Calu3 (cell line): ENCODE results near the gene BEAN1. TPM values are rescaled to one million over a fixed set of nuclear protein-coding genes. Genes with fewer than 3 reads are reported as not detected.

Source experiments
- BruUV-seq: library from RNA; stranded (reverse); fragments of 400-500 nt; replicated peaks from 2 replicates; lab custom pipeline; 2021; lab: Mats Ljungman, UMichigan
- CTCF ChIA-PET: fragments of 300-600 bp; sonication (Branson Sonifier 250); formaldehyde crosslinking; loops from one replicate; lab custom pipeline; 2022; ENCODE audit warnings: antibody characterized with exemption; lab: Charles Lee
- DNase-seq: peaks from one replicate; pipeline ENCODE4 v3.0.0; 2022
- H3K27ac Mint-ChIP-seq: one replicate; pipeline ENCODE4 v1.8.0; 2022; ENCODE audit warnings: mixed read lengths; ENCODE audit not compliant: unreplicated experiment
- H3K27me3 Mint-ChIP-seq: one replicate; pipeline ENCODE4 v1.8.0; 2022; ENCODE audit warnings: mixed read lengths; ENCODE audit not compliant: unreplicated experiment
- H3K36me3 Mint-ChIP-seq: one replicate; pipeline ENCODE4 v1.8.0; 2022; ENCODE audit warnings: mild to moderate bottlenecking, moderate library complexity, mixed read lengths; ENCODE audit not compliant: insufficient read depth, unreplicated experiment
- H3K4me1 Mint-ChIP-seq: one replicate; pipeline ENCODE4 v1.8.0; 2022; ENCODE audit warnings: mild to moderate bottlenecking, low read depth, mixed read lengths; ENCODE audit not compliant: unreplicated experiment
- H3K4me3 Mint-ChIP-seq: one replicate; pipeline ENCODE4 v1.8.0; 2022; ENCODE audit warnings: mild to moderate bottlenecking, low read depth, moderate library complexity, mixed read lengths; ENCODE audit not compliant: unreplicated experiment
- H3K9me3 Mint-ChIP-seq: one replicate; pipeline ENCODE4 v1.8.0; 2022; ENCODE audit warnings: low read depth, mixed read lengths; ENCODE audit not compliant: unreplicated experiment
- intact Hi-C: fragments of 100-400 bp; cut with micrococcal nuclease; formaldehyde crosslinking; loops from one replicate; pipeline ENCODE4 v1.10.0; 2022; ENCODE audit not compliant: unreplicated experiment
- total RNA-seq: library from RNA; stranded (reverse); gene quantifications from 2 replicates; pipeline ENCODE4 v1.2.3, GENCODE V29; 2022
- TF ChIP-seq, protein P1 (sequence below): fragments of 200-600 bp; IDR thresholded peaks from one replicate; pipeline ENCODE4 v1.8.0; 2022; ENCODE audit warnings: antibody characterized with exemption; ENCODE audit not compliant: unreplicated experiment

The BEAN1 gene
- total RNA-seq, 1 experiment from 2014 or later, result 3.1 TPM

DNA sequence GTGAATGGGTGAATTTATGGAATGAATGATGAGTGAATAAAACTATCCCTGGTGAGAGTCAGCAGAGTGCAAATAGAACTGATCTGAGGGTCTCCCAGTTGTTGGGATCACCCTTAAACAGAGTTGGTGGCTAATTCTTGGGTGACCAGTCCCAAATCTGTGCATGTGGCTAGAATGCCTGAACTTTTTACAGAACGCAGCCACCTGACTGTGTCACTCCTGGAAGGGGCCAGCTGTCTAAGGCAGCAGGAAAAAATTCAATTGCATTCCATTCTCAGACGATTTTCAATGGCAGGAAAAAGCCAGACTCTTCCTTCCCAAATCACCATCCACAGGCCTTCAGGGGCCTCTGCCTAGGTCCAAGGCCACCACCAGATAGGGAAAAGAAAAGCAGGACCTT, 43.5 kb downstream of the BEAN1 start:
- Mint-ChIP-seq H3K9me3 (peaks cover 3% of the 10 kb centered on the region), H3K27ac (no peak overlapping the region), H3K4me3 (no peak overlapping the region), H3K4me1 (peaks cover 21% of the 10 kb centered on the region), H3K36me3 (peaks cover 11% of the 10 kb centered on the region), H3K27me3 (peaks cover 24% of the 10 kb centered on the region)
- BruUV-seq, result no TSS peak
- CTCF ChIA-PET, result no interaction called here
- DNase-seq, result no peak
- TF ChIP-seq, protein P1, sequence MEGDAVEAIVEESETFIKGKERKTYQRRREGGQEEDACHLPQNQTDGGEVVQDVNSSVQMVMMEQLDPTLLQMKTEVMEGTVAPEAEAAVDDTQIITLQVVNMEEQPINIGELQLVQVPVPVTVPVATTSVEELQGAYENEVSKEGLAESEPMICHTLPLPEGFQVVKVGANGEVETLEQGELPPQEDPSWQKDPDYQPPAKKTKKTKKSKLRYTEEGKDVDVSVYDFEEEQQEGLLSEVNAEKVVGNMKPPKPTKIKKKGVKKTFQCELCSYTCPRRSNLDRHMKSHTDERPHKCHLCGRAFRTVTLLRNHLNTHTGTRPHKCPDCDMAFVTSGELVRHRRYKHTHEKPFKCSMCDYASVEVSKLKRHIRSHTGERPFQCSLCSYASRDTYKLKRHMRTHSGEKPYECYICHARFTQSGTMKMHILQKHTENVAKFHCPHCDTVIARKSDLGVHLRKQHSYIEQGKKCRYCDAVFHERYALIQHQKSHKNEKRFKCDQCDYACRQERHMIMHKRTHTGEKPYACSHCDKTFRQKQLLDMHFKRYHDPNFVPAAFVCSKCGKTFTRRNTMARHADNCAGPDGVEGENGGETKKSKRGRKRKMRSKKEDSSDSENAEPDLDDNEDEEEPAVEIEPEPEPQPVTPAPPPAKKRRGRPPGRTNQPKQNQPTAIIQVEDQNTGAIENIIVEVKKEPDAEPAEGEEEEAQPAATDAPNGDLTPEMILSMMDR, result no peak
- intact Hi-C loops, result no loop called here

DNA sequence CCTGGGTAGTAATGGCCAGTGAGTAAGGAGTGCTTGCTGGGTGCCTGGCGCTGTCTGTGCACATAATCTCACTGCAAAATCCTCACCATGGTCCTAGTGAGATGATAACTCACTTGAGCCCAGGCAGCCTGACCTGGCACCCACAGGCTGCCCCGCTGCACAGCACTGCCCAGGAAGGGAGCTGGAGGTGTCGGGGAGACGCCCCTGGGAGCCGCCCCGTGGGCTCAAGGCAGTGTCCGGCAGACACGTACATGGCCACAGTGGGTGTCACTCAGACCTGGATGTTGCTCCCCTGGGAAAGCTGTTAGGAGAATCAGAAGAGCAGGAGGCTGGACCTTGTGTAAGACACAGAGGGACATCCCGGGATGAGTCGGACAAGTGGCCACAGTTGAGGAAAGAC, 44.2 kb downstream of the BEAN1 start:
- H3K27ac Mint-ChIP-seq, result no peak overlapping the region
- H3K36me3 Mint-ChIP-seq, result peaks cover 11% of the 10 kb centered on the region
- intact Hi-C loops, result no loop called here
- BruUV-seq, result no TSS peak
- H3K4me3 Mint-ChIP-seq, result no peak overlapping the region
- CTCF ChIA-PET, result no interaction called here
- peaks cover 21% of the 10 kb centered on the region for H3K4me1 Mint-ChIP-seq
- peaks cover 24% of the 10 kb centered on the region for H3K27me3 Mint-ChIP-seq
- TF ChIP-seq, protein P1, result no peak
- no peak for DNase-seq
- H3K9me3 Mint-ChIP-seq, result peaks cover 2% of the 10 kb centered on the region

DNA sequence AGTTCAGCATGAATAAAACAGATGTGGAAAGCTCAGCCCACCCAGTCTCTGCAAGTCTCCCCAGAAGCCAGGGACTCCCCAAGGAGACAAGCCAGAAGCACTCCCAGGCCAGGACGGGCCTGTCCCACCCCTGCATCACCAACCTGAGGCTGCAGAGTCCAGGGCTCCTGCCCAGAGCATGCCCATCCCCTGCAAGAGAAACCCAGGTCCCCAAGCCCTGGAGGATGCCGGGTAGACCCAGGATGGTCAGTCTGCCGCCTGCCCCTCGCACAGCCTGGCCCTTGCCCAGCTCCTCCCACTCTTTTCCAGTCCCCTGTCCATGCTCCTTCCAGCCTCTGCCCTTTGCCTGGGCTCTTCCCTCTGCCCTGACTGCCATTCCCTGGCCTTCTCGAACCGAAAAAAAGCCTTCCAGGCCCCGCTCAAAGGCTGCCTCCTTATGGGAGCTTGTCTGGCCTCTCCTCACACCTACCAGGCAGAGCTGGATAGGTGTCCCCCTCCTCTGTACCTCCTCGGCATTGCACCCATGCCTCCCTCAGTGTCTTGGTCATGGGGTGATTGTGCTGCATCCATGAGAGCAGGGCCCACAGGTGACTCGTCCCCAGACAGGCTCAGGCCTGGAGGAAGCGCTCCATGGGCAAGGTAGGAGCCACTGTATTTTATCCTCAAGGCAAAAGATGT, 44.8 kb downstream of the BEAN1 start:
- CTCF ChIA-PET, result no interaction called here
- no peak overlapping the region for H3K4me3 Mint-ChIP-seq
- no TSS peak for BruUV-seq
- peaks cover 24% of the 10 kb centered on the region for H3K27me3 Mint-ChIP-seq
- H3K27ac Mint-ChIP-seq, result no peak overlapping the region
- DNase-seq, result no peak
- peaks cover 21% of the 10 kb centered on the region for H3K4me1 Mint-ChIP-seq
- TF ChIP-seq, protein P1, result no peak
- peaks cover 11% of the 10 kb centered on the region for H3K36me3 Mint-ChIP-seq
- no peaks in the 10 kb centered on the region for H3K9me3 Mint-ChIP-seq
- intact Hi-C loops, result no loop called here

DNA sequence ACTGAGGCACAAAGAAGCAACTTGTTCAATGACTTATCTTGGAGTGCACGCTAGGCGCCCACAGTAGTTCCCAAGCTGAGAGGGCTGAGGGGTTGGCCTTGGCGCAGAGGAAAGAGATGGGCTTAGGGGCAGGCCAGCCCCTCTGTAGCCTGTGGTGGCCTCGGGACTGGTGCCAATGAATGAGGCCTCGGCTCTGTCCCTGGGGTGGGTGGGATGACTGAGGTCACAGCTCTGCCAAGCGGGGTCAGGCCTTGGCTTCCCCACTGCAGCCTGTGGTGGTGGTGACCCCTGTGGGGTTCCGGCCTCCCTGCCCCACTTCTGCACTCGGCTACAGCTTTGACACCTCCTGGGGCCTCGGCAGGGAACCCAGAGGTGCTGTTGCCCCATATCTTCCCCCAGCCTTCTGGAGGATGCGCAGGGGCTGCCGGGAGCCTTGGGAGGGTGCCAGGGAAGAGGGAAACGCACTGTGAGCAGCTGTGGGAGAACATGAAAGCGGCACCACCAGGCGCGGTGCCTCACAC, 46.0 kb downstream of the BEAN1 start:
- H3K27ac Mint-ChIP-seq, result no peak overlapping the region
- DNase-seq, result no peak
- intact Hi-C loops, result no loop called here
- peaks cover 11% of the 10 kb centered on the region for H3K36me3 Mint-ChIP-seq
- H3K4me3 Mint-ChIP-seq, result no peak overlapping the region
- CTCF ChIA-PET, result no interaction called here
- TF ChIP-seq, protein P1, result no peak
- BruUV-seq, result no TSS peak
- H3K4me1 Mint-ChIP-seq, result peaks cover 21% of the 10 kb centered on the region
- H3K9me3 Mint-ChIP-seq, result no peaks in the 10 kb centered on the region
- H3K27me3 Mint-ChIP-seq, result peaks cover 24% of the 10 kb centered on the region
